Esophagus squamous epithelium (tissue), 5 donors: Measurements from ENCODE around the gene CNDP2. TPM values are rescaled to one million over a fixed set of nuclear protein-coding genes. Genes with fewer than 3 reads are reported as not detected.

Experiments used
- DNase-seq: peaks from one replicate; lab custom pipeline; 2025; lab: John Stamatoyannopoulos, UW
- H3K27ac ChIP-seq, 4 donors: fragments of 200-600 bp; sonication (generic); one replicate each; pipeline ENCODE4 v1.5.1; 2016 to 2019; ENCODE audit warnings: mild to moderate bottlenecking in 1 of 4
- H3K27me3 ChIP-seq, 4 donors: fragments of 200-600 bp; sonication (generic); 1 replicate in 3 of 4; 2 replicates in 1 of 4; pipeline versions ENCODE4 v1.5.1 to v1.6.0; 2017 to 2021; ENCODE audit warnings: antibody characterized with exemption in 1 of 4
- H3K36me3 ChIP-seq, 3 donors: fragments of 200-600 bp; sonication (generic); one replicate each; pipeline ENCODE4 v1.5.1; 2016 to 2019
- H3K4me1 ChIP-seq, 3 donors: fragments of 200-600 bp; sonication (generic); one replicate each; pipeline ENCODE4 v1.5.1; 2017 to 2019
- H3K4me3 ChIP-seq, 4 donors: fragments of 200-600 bp; sonication (generic); 1 replicate in 3 of 4; 2 replicates in 1 of 4; pipeline ENCODE4 v1.5.1; 2016 to 2019; ENCODE audit warnings: mild to moderate bottlenecking in 2 of 4, moderate library complexity in 1 of 4
- H3K9me3 ChIP-seq, 3 donors: fragments of 200-600 bp; sonication (generic); one replicate each; pipeline ENCODE4 v1.5.1; 2016 to 2019
- CTCF ChIP-seq, 6 experiments: fragments of 450-650 bp in 4 of 6; fragments of 200-600 bp in 2 of 6; sonication (generic) in 2 of 6; IDR thresholded peaks; one replicate each; pipeline ENCODE4 v1.5.1; 2016 to 2019; ENCODE audit warnings: antibody characterized with exemption in 6 of 6, mild to moderate bottlenecking in 4 of 6, moderate library complexity in 4 of 6
- POLR2A ChIP-seq, 4 donors: fragments of 450-650 bp; IDR thresholded peaks; one replicate each; pipeline ENCODE4 v1.6.1; 2017; ENCODE audit warnings: antibody characterized with exemption in 4 of 4, mild to moderate bottlenecking in 4 of 4, moderate library complexity in 3 of 4
- WGBS, 2 donors: methylation state at CpG; one replicate each; pipeline ENCODE4 v1.1.5; 2018; 5-methylcytosine and 5-hydroxymethylcytosine counted together
- intact Hi-C: fragments of 100-400 bp; cut with DNase I; formaldehyde crosslinking; loops from one replicate; pipeline ENCODE4 v1.15.0; 2022
- total RNA-seq, 4 donors: library from RNA; depleted of rRNA; stranded (reverse); fragments of >200 nt; gene quantifications; one replicate each; pipeline ENCODE4 v1.1.0, GENCODE V29; 2016
- donor health status: DM: yes; HTN: yes; CAD: no.

CNDP2 gene
- total RNA-seq, 4 donors from 2014 or later: 66.6 to 136 (median 87.9) TPM

- intact Hi-C loops: no loop called here
- H3K9me3 ChIP-seq: no peaks in the 10 kb centered on the region
- 84% methylated on average over 11 of the region's 11 CpGs for WGBS, 2 donors
Measured at GRCh38 chr18:74451148-74451547, 45.0 kb upstream of the CNDP2 start.

GRCh38 chr18:74453016-74453566 is 43.1 kb upstream of the CNDP2 start:
- H3K9me3 ChIP-seq: no peaks in the 10 kb centered on the region
- H3K27me3 ChIP-seq: peaks cover 7 to 67% (median 9%) of the 10 kb centered on the region in 4 donors
- DNase-seq: no peak
- H3K36me3 ChIP-seq: no peaks in the 10 kb centered on the region
- 57 to 63% methylated on average over 4 to 7 of the region's 7 CpGs for WGBS, 2 donors
- H3K4me3 ChIP-seq: no peak overlapping the region
- H3K4me1 ChIP-seq: peaks cover 9 to 23% (median 15%) of the 10 kb centered on the region in 3 donors
- H3K27ac ChIP-seq: no peak overlapping the region
- no peak for TF ChIP-seq CTCF (IDR thresholded peaks at IDR 0.05)
- TF ChIP-seq POLR2A (IDR thresholded peaks at IDR 0.05): no peak
- intact Hi-C loops: no loop called here

More at GRCh38 chr18:74451148-74451547, 45.0 kb upstream of the CNDP2 start:
- Histone ChIP-seq H3K36me3 (no peaks in the 10 kb centered on the region), H3K4me3 (no peak overlapping the region), H3K27ac (no peak overlapping the region), H3K27me3 (peaks cover under 1 to 56% (median 3%) of the 10 kb centered on the region in 4 donors), H3K4me1 (peaks cover 0 to 3% (median 2%) of the 10 kb centered on the region in 3 donors)
- no peak for TF ChIP-seq CTCF (IDR thresholded peaks at IDR 0.05)
- no peak for TF ChIP-seq POLR2A (IDR thresholded peaks at IDR 0.05)
- DNase-seq: no peak

GRCh38 chr18:74453642-74454198 is 42.4 kb upstream of the CNDP2 start:
- Histone ChIP-seq H3K9me3 (no peaks in the 10 kb centered on the region), H3K27me3 (peaks cover 7 to 69% (median 9%) of the 10 kb centered on the region in 4 donors), H3K4me1 (peaks cover 9 to 24% (median 15%) of the 10 kb centered on the region in 3 donors), H3K27ac (no peak overlapping the region), H3K4me3 (no peak overlapping the region), H3K36me3 (no peaks in the 10 kb centered on the region)
- intact Hi-C loops: no loop called here
- DNase-seq: no peak
- TF ChIP-seq POLR2A (IDR thresholded peaks at IDR 0.05): no peak
- TF ChIP-seq CTCF (IDR thresholded peaks at IDR 0.05): no peak
- WGBS, 2 donors: 80 to 90% methylated on average over 5 to 6 of the region's 6 CpGs

GRCh38 chr18:74454279-74454751 is 41.8 kb upstream of the CNDP2 start:
- Histone ChIP-seq H3K36me3 (no peaks in the 10 kb centered on the region), H3K4me1 (peaks cover 9 to 24% (median 15%) of the 10 kb centered on the region in 3 donors), H3K27ac (no peak overlapping the region), H3K4me3 (no peak overlapping the region), H3K9me3 (no peaks in the 10 kb centered on the region), H3K27me3 (peaks cover 7 to 75% (median 9%) of the 10 kb centered on the region in 4 donors)
- intact Hi-C loops: no loop called here
- 84 to 91% methylated on average over 5 to 7 of the region's 9 CpGs for WGBS, 2 donors
- no peak for TF ChIP-seq CTCF (IDR thresholded peaks at IDR 0.05)
- TF ChIP-seq POLR2A (IDR thresholded peaks at IDR 0.05): no peak
- DNase-seq: no peak

- TF ChIP-seq CTCF (IDR thresholded peaks at IDR 0.05): no peak
- H3K9me3 ChIP-seq: no peaks in the 10 kb centered on the region
- H3K4me1 ChIP-seq: peaks cover 9 to 24% (median 15%) of the 10 kb centered on the region in 3 donors
- intact Hi-C loops: no loop called here
- 93 to 94% methylated on average over 9 to 10 of the region's 10 CpGs for WGBS, 2 donors
- no peak for DNase-seq
- H3K27ac ChIP-seq: no peak overlapping the region
- peaks cover 7 to 86% (median 9%) of the 10 kb centered on the region in 4 donors for H3K27me3 ChIP-seq
- no peaks in the 10 kb centered on the region for H3K36me3 ChIP-seq
- no peak overlapping the region for H3K4me3 ChIP-seq
Measured at GRCh38 chr18:74455386-74455785, 40.8 kb upstream of the CNDP2 start.
